HG03280 (cell line): Measurements from ENCODE around the gene PLSCR5.

Experiments used
- ATAC-seq: cut with Tn5 transposase; IDR thresholded peaks from one replicate; pipeline ENCODE4 v1.9.1; 2021; ENCODE audit warnings: mild to moderate bottlenecking, moderate library complexity; ENCODE audit not compliant: unreplicated experiment

PLSCR5 gene

DNA sequence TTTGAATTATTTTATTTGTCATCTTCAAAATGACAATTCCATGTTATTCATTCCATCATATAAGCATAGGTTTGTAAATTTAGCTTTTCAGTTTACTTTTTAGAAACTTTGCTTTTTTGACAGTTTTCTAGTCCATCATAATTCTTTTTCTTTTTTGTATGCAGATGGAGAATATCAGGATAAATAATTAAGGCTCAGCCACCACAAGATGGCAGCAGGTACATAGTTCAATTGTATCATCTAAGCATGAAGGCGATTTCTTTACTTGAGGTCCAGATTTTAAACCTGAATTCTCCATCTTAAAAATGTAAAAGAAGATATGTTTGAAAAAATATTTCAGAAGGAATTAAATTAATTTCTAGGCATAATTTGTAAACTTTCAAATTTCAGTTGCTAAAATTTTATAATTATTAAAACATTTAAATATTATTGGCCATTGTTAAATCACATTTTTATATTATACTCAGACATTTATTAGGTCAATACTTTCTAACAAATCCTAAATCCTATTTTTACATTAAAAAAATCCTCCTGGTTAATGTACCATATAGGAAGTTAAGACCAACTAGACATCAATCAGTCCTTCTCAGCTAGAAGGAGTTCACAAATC is 15.1 kb downstream of the PLSCR5 start:
- peak; percentile 65 for ATAC-seq

DNA sequence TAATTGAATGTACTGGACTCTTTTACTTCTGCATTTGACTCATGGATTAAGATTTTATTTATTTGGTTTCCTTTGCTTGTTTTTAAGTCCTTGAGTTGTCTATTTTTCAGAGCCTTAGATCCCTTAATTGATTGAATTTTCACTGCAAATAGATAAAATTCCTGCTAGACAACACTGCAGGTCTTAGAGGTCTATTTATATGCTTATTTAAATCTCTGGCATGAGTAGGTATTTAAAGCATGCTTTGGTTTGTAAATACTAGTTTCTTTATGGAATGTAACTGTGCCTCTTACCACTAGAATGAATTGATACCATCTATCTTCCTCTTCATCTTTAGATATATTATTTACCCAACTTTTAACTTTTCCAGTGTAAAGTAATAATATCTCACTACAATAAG is 20.0 kb downstream of the PLSCR5 start:
- ATAC-seq, result no peak

DNA sequence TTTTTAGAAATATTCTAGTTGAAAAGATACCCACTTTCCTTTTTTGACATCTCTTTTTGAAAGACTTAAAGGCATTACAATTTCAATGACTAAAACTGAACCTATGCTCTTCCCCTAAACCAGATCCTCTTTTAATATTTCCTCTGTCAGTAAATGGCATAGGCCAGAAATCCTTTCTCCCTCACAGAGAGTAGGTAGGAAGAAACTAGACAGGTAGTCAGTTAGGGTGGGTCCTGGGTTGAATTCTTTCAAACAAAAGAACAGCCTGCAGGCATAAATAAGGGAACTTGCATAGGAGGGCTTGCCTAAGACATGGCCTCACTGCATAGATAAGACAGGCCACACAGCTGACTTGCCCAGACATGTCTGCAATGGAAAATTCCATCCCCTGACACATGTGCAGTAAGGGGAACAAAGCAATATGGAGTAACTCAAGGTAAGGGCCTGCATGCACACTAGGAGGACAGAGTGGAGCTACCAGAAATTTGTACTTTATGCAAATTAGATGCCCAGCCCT is 23.1 kb downstream of the PLSCR5 start:
- no peak for ATAC-seq

DNA sequence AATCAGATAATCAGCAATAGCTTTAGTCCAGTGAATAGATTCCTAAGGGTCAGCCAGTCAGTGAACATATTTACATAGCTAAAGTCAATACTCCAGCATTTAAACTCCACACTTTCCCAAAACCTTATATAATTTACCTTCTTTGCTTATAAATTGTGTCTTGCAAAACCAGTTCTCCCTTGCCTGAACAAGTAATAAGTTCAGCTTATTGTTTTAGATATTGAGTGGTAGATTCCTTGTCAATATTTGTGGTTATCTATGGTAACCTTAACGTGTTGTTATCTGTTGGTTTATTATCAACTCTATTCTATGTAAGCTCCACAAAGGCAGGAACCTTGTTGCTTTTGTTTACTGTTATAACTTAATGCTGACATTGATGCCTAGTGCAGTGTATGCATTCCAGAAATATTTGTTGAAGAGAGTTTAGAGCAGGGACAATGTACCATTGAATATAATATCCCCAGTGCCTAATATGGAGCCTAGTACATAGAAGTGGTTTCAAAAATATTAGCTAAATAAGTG is 24.0 kb downstream of the PLSCR5 start:
- no peak for ATAC-seq

DNA sequence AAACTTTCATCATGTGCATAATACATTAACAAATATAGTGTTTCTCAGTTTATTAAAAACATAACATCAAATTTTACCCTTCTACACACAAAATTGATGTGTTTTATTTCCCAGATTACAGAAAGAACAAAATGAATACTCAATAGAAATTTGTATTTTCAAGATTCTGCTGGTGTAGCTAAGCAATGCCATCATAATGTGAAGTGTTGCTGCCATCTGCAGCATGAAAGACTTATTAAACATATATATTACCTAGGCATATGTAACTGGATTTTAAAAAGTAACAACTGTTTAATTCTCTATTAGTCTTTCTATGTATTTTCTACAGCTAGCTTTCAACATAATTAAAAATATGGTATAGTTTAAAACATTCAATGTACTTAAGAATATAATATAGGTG is 27.5 kb downstream of the PLSCR5 start:
- ATAC-seq, result peak; percentile 60

DNA sequence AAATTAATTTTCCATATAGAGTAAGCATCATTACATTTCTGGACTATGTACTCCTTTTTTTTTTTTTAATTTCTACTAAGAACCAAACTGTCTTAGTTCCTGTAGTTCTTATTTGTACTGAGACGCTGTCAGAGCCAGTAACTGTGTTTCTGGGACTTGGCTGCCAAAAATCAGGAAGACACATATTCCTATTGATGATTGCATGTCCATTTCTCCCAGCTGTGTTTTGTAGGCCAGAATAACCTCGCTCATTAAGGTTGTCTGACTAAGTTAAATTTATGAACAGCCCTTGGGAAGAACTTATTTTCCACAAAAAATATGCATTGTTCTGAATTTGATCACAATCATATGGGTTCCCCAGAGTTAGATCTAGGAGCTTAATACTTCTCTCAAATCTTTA is 29.5 kb downstream of the PLSCR5 start:
- ATAC-seq, result no peak

DNA sequence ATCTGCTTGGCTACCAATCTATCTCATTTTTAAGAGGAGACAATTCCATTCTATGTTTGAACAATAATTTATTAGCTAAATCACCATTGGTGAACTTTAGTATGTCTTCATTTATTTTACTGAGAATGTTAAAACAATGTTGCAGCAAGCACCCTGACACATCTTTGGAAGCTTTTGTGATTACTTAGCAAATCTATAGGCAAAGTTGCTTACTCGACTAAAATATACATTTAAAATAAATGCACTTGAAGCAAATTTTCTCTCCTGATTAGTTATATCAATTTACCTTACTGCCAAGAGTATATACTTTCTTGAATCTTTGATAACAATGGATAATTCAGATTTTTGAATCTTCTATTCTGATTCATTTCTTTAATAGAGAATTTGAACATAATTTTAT is 31.0 kb downstream of the PLSCR5 start:
- ATAC-seq, result no peak

DNA sequence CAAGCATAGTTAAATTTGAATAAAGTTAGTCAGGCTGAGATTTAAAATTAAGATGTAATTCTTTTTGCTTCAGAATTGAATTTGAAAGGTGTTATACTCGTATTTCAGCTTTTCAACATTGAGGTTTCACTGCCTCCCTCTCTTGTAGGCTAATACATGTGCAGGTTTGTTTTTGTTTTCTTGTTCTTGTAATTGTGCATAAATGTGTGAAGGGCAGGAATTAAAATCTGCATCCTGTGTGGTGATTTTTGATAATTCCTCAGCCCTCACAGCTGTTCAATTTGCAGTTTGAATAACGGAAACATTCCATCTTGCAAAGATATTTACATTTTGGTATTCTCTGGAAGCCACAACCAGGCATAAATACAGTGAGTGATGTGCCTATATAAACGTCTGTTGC is 35.8 kb downstream of the PLSCR5 start:
- ATAC-seq, result no peak

DNA sequence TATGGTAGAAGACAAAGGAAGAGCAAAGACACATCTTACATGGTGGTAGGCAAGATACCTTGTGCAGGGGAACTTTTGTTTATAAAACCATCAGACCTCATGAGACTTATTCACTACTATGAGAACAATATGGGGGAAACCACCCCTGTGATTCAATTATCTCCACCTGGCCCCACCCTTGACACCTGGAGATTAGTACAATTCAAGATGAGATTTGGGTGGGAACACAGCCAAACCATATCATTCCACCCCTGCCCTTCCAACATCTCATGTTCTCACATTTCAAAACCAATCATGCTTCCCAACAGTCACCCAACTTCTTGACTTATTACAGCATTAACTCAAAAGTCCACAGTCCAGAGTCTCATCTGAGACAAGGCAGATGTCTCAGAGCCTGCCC is 39.0 kb downstream of the PLSCR5 start:
- no peak for ATAC-seq

DNA sequence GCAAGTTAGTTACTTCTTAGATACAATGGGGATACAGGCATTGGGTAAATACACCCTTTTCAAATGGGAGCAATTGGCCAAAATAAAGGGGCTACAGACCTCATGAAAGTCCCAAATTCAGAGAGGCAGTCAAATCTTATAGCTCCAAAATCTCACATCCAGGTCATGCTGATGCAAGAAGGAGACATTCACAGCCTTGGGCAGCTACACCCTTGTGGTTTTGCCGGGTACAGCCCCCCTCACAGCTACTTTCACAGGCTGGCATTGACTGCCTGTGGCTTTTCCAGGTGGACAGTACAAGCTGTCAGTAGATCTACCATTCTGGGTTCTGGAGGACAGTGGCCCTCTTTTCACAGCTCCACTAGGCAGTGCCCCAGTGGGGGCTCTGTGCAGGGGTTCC is 43.3 kb downstream of the PLSCR5 start:
- ATAC-seq, result no peak

DNA sequence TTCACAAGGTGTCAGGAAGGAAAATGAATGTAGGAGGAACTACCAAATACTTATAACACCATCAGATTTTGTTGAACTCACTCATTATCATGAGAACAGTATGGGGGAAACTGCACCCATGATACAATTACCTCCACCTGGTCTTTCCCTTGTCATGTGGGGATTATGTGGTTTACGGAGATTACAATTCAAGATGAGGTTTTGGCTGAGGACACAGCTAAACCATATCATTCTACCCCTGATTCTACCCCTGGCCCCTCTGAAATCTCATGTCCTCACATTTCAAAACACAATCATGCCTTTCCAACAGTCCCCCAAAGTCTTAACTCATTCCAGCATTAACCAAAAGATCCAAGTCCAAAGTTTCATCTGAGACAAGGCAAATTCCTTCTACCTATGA is 43.7 kb downstream of the PLSCR5 start:
- no peak for ATAC-seq

DNA sequence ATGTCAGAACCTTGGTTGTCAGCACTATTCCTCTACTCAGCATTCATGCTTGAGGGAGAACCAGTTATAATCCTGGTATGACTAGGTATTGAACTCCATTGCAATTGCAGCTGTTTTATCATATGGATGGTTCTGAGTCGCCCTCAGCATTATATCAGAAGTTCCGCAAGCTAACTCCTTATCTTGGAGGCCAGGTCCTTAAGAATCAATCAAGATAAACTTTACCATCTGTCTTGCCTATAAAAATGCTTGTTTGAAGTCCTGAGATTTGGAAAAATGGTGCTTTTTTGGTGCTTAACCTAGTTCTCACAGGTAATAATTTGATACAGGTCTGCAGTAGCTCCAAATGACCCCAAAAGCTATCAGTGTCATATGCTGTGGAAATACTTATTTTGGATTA is 44.5 kb downstream of the PLSCR5 start:
- no peak for ATAC-seq

DNA sequence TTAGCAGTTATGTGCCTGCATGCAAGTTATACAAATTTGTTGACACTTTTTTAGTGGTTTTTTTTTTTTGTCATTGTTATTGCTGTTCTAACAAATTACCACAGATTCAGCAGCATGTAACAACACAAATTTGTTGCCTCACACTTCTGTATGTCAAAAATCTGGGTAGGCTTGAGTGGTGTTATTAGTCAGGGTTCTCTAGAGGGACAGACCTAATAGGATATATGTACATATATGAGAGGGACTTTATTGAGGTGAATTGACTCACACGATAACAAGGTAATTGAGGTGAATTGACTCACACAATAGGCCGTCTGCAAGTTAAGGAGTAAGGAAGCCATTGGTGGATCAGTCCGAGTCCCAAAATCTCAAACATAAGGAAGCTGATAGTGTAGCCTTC is 45.8 kb downstream of the PLSCR5 start:
- no peak for ATAC-seq

DNA sequence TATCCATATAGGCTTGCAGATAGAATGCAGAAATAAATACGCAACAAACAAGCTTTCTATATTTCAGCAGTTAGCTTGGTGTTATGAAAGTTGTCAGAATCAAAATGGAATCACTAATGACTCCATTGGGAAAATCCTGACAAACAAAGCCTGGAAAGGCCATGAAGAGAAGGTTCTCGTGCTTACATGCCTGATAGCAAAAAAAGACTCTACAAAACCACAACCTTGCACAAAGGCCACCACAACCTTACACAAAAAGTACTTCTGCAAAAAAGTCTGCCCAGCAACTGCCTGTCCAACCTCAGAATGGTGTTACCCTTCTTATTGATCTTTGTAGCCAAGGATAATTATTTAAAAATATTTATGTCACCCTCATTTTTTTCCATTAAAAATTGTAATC is 46.4 kb downstream of the PLSCR5 start:
- ATAC-seq, result no peak

DNA sequence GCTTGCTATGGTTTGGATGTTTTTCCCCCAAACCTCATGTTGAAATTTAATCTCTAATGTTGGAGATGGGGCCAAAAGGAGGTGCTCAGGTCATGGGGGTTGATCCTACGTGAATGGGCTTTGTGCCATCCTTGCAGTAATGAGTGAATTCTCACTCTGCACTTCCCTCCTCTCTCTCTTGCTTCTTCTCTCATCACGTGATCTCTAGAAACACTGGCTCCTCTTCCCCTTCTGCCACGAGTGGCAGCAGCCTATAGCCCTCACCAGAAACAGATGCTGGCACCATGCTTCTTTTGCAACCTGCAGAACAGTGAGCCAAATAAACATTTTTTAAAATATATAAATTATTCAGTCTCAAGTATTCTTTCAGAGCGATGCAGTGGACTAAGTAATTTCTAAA is 47.4 kb downstream of the PLSCR5 start:
- no peak for ATAC-seq

DNA sequence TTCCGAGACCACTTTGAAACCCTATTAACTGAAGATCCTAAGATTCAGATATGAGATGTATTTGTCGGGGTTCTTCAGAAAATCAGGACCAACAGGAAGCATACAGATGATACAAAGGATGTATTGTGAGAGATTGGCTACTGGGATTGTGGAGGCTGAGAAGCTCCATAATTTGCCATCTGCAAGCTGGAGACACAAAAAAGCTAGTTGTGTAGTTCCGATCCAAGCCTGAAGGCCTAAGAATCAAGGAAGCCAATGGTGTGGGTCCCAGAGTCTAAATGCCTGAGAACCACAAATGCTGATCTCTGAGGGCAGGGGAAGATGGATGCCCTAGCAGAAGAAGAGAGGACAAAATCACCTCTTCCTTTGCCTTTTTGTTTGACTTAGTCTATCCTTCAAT is 49.8 kb downstream of the PLSCR5 start:
- ATAC-seq, result no peak

DNA sequence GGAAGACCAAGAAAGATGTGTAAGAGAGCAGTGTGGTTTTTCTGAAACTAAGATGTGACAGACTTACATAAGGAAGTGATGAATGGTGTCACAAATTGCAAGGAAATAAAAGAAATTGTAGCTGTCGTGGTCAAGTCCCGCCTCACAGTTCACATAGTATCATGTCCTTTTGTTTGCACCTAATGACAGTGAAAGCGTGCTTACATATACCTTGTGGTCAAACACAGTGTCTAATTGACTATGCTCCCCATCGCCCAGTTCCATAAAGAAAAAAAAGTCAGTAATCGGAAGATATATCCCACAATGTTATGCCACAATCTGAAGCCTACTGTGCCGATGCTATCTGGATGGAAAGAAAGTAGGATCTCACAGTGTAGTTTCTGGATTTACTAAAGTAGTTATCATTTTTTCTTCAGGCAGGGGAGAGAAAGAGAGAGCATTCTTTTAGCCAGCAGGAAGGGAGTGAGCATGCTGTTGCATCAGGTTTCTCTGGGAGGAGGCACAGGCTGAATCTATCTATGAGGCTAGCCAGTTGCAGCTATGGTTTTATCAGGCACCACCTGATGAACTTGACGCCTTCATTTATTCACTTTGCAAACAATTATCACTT is 50.9 kb downstream of the PLSCR5 start:
- no peak for ATAC-seq

DNA sequence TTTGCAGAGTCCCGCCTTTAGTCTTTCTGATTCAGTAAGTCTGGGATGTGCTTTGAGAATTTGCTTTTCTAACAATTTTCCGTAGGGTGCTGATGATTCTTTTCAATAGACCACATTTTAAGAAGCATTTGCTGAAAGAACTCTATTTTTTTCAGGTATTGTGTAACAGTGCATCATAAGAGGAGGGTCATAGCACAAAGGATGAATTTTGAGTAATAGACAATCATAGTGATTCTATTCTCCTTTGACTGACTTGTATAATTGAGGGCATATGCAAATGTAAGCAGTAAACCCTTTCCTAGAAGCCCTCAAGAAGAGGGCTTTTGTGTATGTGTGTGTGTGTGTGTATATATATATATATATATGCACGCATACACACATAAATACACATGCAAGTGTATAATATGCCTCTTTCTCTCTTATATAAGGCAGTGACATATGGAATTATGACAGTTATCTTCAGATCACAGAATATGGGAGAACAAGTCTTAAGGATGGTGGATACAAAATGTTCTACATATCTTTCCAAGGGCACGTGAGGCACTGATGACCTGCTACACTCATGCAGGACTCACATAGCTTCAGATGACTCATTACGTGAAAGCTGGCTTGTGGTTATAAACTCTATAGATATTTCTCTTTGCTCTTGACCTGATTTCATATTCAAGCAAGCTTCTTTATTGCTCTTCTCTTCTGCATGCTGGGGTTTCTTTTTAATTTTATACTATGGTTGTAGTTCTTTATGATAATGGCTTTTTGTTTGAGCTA is 54.2 kb downstream of the PLSCR5 start:
- peak; percentile 85 for ATAC-seq

DNA sequence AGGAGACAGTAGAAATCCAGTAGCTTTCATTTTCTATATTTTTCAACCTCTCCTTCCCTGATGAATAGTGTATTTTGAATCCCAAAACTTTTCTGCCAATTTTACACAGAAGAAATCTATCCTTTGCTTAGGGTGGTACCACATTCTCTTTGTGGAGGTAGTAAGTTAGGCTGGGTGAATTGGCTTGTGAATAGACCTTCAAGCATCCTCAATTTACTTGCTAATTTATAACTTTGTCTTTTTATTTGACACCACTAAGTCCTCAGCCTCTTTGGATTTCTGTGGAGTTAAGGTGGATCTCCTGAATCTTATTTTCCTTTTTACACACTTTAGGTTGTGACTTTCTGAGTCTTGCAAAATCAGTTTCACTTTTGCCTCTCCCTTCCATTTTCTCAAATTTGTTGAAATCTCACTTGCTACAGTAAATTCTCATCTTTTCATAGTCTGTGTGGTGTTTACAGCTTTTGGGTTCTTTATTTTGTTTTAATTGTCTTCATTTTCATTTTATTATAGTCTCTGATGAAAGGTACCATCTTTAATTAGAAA is 55.0 kb downstream of the PLSCR5 start:
- no peak for ATAC-seq

DNA sequence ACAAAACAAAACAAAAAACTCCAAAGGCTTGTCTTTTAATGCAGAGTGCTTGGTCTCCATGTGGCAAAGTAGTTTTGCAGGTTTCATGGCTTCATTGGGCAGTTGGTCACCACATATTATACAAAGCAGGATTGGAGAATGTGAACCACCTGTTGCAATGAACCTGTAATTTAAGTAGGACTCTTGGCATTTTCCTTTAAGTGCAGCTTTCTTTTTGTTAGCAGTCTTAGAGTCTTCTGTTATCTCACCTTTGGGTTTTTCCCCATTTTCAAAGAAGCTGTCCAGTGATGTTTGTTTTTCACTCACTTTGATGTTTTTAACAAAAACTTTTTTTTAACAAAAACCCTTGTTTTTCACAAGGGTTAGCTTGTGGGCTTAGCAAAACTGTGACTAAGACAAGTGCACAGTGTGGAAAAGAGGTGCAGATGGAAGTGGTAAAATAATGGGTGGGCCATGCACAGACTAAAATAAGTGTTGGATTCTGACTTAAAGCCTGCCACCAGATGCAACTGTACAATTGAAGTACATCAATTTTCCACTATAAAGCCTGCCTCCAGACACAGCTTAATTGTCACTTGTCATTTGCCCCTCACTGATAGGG is 57.8 kb downstream of the PLSCR5 start:
- no peak for ATAC-seq

DNA sequence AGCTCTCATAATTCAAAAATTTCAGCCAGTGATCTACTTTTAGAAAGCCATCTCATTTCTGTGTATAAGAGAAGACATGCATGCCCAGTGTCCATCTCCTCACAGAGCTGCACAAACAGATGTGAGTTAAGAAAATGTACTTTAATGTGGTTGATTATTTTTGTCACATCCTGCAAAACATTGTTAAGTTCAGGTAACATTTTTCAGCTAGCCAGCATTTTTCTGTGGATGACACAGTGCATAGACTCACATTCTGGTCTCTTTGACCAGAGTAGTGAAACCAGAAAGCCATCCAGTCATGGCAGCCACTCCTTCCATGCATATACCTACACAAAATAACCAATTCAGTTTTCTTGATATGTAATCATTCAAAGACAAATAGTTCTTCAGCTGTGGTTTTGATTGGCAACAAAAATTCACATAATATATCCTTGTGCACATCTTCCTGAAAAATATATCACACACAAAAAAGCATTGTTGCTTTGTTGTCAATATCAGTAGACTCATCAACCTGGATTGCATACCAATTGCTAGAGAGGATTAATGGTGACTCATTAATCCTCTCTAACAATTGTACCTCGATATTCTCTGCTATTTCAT is 58.7 kb downstream of the PLSCR5 start:
- no peak for ATAC-seq
